ENCODE data around the gene TRERF1.

GRCh38 chr6:42400886-42401612, 50.7 kb downstream of the TRERF1 start:
- TF ChIP-seq ZFP3 (CRISPR knock-in tag; IDR thresholded peaks at IDR 0.05) (no peak), PPARA (CRISPR knock-in tag; IDR thresholded peaks at IDR 0.05; ENCODE audit: borderline replicate concordance) (no peak), OSR1 (CRISPR knock-in tag; IDR thresholded peaks at IDR 0.05) (no peak), TCF4 (CRISPR knock-in tag; IDR thresholded peaks at IDR 0.05; ENCODE audit: borderline replicate concordance) (no peak), ARNTL (CRISPR knock-in tag; IDR thresholded peaks at IDR 0.05; ENCODE audit: borderline replicate concordance, low read depth) (no peak), CSDC2 (CRISPR knock-in tag; IDR thresholded peaks at IDR 0.05) (no peak)
- TF ChIP-seq, protein P1, sequence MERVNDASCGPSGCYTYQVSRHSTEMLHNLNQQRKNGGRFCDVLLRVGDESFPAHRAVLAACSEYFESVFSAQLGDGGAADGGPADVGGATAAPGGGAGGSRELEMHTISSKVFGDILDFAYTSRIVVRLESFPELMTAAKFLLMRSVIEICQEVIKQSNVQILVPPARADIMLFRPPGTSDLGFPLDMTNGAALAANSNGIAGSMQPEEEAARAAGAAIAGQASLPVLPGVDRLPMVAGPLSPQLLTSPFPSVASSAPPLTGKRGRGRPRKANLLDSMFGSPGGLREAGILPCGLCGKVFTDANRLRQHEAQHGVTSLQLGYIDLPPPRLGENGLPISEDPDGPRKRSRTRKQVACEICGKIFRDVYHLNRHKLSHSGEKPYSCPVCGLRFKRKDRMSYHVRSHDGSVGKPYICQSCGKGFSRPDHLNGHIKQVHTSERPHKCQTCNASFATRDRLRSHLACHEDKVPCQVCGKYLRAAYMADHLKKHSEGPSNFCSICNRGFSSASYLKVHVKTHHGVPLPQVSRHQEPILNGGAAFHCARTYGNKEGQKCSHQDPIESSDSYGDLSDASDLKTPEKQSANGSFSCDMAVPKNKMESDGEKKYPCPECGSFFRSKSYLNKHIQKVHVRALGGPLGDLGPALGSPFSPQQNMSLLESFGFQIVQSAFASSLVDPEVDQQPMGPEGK (CRISPR knock-in tag; IDR thresholded peaks at IDR 0.05; ENCODE audit: borderline replicate concordance): no peak
- TF ChIP-seq, protein P2, sequence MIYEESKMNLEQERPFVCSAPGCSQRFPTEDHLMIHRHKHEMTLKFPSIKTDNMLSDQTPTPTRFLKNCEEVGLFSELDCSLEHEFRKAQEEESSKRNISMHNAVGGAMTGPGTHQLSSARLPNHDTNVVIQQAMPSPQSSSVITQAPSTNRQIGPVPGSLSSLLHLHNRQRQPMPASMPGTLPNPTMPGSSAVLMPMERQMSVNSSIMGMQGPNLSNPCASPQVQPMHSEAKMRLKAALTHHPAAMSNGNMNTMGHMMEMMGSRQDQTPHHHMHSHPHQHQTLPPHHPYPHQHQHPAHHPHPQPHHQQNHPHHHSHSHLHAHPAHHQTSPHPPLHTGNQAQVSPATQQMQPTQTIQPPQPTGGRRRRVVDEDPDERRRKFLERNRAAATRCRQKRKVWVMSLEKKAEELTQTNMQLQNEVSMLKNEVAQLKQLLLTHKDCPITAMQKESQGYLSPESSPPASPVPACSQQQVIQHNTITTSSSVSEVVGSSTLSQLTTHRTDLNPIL (CRISPR knock-in tag; IDR thresholded peaks at IDR 0.05; ENCODE audit: low read depth): no peak
- TF ChIP-seq, protein P3, sequence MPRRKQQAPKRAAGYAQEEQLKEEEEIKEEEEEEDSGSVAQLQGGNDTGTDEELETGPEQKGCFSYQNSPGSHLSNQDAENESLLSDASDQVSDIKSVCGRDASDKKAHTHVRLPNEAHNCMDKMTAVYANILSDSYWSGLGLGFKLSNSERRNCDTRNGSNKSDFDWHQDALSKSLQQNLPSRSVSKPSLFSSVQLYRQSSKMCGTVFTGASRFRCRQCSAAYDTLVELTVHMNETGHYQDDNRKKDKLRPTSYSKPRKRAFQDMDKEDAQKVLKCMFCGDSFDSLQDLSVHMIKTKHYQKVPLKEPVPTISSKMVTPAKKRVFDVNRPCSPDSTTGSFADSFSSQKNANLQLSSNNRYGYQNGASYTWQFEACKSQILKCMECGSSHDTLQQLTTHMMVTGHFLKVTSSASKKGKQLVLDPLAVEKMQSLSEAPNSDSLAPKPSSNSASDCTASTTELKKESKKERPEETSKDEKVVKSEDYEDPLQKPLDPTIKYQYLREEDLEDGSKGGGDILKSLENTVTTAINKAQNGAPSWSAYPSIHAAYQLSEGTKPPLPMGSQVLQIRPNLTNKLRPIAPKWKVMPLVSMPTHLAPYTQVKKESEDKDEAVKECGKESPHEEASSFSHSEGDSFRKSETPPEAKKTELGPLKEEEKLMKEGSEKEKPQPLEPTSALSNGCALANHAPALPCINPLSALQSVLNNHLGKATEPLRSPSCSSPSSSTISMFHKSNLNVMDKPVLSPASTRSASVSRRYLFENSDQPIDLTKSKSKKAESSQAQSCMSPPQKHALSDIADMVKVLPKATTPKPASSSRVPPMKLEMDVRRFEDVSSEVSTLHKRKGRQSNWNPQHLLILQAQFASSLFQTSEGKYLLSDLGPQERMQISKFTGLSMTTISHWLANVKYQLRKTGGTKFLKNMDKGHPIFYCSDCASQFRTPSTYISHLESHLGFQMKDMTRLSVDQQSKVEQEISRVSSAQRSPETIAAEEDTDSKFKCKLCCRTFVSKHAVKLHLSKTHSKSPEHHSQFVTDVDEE (CRISPR knock-in tag; IDR thresholded peaks at IDR 0.05): no peak
